ENCODE results near the gene ATP6V0E2.
A peak's percentile ranks its signal among the peaks of the same experiment; 100 is the strongest.
"Not testable (repeated sequence)": the region's sequence is repeated elsewhere in the genome, so short reads cannot be mapped to it uniquely, and the experiment has no call there.

Gene ATP6V0E2

GRCh38 chr7:149883452-149883861 lies 9.7 kb downstream of the ATP6V0E2 start:
- no peak for DNase-seq (ENCODE audit: low read depth)
- TF ChIP-seq, protein P1, sequence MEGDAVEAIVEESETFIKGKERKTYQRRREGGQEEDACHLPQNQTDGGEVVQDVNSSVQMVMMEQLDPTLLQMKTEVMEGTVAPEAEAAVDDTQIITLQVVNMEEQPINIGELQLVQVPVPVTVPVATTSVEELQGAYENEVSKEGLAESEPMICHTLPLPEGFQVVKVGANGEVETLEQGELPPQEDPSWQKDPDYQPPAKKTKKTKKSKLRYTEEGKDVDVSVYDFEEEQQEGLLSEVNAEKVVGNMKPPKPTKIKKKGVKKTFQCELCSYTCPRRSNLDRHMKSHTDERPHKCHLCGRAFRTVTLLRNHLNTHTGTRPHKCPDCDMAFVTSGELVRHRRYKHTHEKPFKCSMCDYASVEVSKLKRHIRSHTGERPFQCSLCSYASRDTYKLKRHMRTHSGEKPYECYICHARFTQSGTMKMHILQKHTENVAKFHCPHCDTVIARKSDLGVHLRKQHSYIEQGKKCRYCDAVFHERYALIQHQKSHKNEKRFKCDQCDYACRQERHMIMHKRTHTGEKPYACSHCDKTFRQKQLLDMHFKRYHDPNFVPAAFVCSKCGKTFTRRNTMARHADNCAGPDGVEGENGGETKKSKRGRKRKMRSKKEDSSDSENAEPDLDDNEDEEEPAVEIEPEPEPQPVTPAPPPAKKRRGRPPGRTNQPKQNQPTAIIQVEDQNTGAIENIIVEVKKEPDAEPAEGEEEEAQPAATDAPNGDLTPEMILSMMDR (conservative IDR thresholded peaks at IDR 0.05; ENCODE audit: low read depth, low read length): peak; percentile 79
- H3K4me3 ChIP-seq (ENCODE audit: low read length): no peak overlapping the region

- DNase-seq (ENCODE audit: low read depth): no peak
- TF ChIP-seq, protein P1 (conservative IDR thresholded peaks at IDR 0.05; ENCODE audit: low read depth, low read length): no peak
- H3K4me3 ChIP-seq (ENCODE audit: low read length): no peak overlapping the region
Observed at GRCh38 chr7:149884016-149884415, 10.2 kb downstream of the ATP6V0E2 start.

- no peak overlapping the region for H3K4me3 ChIP-seq (ENCODE audit: low read length)
- DNase-seq (ENCODE audit: low read depth): no peak
- TF ChIP-seq, protein P1 (conservative IDR thresholded peaks at IDR 0.05; ENCODE audit: low read depth, low read length): no peak
Observed at GRCh38 chr7:149884541-149884940, 10.8 kb downstream of the ATP6V0E2 start.

GRCh38 chr7:149885191-149886017 lies 11.6 kb downstream of the ATP6V0E2 start:
- DNase-seq (ENCODE audit: low read depth): no peak
- TF ChIP-seq, protein P1 (conservative IDR thresholded peaks at IDR 0.05; ENCODE audit: low read depth, low read length): no peak
- H3K4me3 ChIP-seq (ENCODE audit: low read length): no peak overlapping the region

- TF ChIP-seq, protein P1 (conservative IDR thresholded peaks at IDR 0.05; ENCODE audit: low read depth, low read length): no peak
- DNase-seq (ENCODE audit: low read depth): no peak
- H3K4me3 ChIP-seq (ENCODE audit: low read length): no peak overlapping the region
Observed at GRCh38 chr7:149886018-149886415, 12.2 kb downstream of the ATP6V0E2 start.

GRCh38 chr7:149887311-149887710 lies 13.5 kb downstream of the ATP6V0E2 start:
- TF ChIP-seq, protein P1 (conservative IDR thresholded peaks at IDR 0.05; ENCODE audit: low read depth, low read length): no peak
- DNase-seq (ENCODE audit: low read depth): no peak
- H3K4me3 ChIP-seq (ENCODE audit: low read length): no peak overlapping the region

DNA sequence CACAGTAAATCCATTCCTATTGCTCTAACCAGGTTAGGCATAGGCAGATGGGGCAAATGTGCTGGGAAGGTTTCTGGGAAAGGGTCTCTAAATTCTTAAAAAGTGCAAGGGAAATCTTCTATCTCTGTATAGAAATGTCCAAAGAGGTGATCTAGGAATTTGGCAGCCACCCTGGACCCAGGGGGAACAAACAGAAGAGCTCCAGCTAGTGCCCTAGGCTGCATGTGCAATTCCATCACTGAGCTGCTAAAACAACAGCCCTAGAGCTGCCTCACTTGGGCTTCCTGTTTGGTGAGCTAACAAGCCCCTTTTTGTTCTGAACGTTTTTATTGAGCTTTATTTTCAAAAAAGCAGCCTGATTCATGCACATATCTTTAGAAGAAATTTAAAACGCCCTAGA lies 16.9 kb downstream of the ATP6V0E2 start:
- not testable (repeated sequence) for H3K4me3 ChIP-seq (ENCODE audit: low read length); DNase-seq (ENCODE audit: low read depth)

DNA sequence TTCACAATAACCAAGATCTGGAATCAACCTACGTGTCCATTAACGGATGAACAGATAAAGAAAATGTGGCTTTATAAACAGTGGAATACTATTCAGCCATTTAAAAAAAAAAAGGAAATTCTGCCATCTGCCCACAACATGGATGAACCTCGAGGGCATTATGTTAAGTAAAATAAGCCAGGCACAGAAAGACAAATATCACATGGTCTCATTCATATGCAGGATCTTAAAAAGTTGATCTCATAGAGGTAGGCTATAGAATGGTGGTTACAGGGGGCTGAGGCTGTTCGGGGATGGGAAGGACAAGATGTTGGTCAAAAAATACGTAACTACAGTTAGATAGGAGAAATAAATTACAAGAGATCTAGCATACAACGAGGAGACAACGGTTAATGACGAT lies 21.2 kb downstream of the ATP6V0E2 start:
- not testable (repeated sequence) for DNase-seq (ENCODE audit: low read depth)

GRCh38 chr7:149907776-149908376 lies 34.1 kb downstream of the ATP6V0E2 start:
- H3K4me3 ChIP-seq (ENCODE audit: low read length); DNase-seq (ENCODE audit: low read depth): not testable (repeated sequence)

More for the DNA sequence above, 21.2 kb downstream of the ATP6V0E2 start:
- not testable (repeated sequence) for H3K4me3 ChIP-seq (ENCODE audit: low read length)

- not testable (repeated sequence) for H3K4me3 ChIP-seq (ENCODE audit: low read length); DNase-seq (ENCODE audit: low read depth)
Observed at GRCh38 chr7:149910219-149910618, 36.5 kb downstream of the ATP6V0E2 start.

DNA sequence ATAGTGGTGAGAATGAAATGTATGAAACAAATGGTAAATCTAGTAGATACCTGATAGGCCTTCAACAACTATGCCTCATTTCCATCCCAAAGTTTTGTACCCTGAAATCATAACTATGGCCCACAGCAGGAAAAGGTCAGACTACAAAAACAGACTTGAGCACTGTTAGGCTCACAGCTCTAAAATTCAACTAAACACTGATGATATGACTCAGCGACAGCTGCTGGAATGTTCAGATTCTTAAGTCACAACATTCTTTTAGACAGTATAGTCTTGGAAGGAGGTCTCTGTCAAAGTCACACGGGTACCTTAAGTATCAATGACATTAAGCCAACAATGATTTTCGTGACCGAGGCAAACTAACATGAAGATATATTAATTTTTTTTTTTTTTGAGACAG lies 38.4 kb downstream of the ATP6V0E2 start:
- H3K4me3 ChIP-seq (ENCODE audit: low read length); DNase-seq (ENCODE audit: low read depth): not testable (repeated sequence)

DNA sequence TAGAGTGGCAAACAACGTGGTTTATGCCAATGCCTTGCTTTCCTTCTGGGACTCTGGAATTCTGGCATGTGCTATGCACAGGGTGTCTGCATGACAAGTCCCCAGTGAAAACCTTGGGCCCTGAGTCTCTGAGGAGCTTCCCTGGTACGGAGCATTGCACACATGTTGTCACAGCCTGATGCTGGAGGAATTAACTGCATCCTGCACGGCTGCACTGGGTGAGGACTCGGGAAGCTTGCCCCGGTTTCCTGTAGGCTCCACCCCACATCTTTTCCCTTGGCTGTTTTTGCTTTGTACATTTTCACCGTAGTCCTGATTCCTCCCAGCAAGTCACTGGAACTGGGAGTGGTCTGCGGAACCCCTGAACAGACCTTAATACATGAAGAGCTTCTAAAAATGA lies 52.6 kb downstream of the ATP6V0E2 start:
- not testable (repeated sequence) for DNase-seq (ENCODE audit: low read depth); H3K4me3 ChIP-seq (ENCODE audit: low read length)

Measured in retinal pigment epithelial cell (primary cell).